Measurements from ENCODE around the gene ISLR. TPM values are rescaled to one million over a fixed set of nuclear protein-coding genes. Genes with fewer than 3 reads are reported as not detected.

The ISLR gene
- polyA plus RNA-seq, 1 donor = 24.8 TPM

DNA sequence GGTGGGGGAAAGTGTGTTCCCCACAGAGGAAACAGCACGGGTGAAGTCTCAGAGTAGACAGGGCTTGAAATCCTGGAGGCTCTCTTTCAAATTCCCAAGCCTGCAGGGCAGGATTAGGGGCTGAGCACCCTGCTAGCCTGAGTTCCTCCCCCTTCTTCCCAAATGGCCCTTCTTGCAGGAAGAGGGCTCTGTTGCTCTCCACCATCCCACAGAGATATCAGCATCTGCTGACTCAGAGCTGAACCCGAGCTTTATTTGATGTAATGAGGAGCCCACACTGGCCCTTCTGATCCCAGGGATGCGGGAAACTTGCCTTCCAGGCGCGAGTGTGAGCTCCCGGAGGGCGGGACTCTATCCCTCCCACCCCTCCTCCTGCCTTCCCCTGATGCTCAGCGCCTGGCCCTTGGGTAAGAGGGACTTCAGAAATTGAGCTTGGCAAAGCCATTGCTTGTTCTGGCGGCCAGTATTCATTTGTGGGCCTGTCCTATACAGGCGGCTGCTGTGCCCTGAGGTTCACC lies 30.5 kb downstream of the ISLR start:
- H3K4me1 ChIP-seq (ENCODE audit: control insufficient read depth, insufficient read depth, low read length) = peaks cover 54% of the 10 kb centered on the region
- no peaks in the 10 kb centered on the region for H3K27me3 ChIP-seq (ENCODE audit: control insufficient read depth, insufficient read depth, low read length)
- H3K36me3 ChIP-seq (ENCODE audit: control insufficient read depth, insufficient read depth, low read length) = no peaks in the 10 kb centered on the region
- H3K9me3 ChIP-seq (ENCODE audit: control insufficient read depth, low read depth, low read length) = no peaks in the 10 kb centered on the region
- H3K27ac ChIP-seq (ENCODE audit: low read length) = no peak overlapping the region
- peak in 1 of 2 donors; percentile 33 for DNase-seq
- no peak overlapping the region for H3K4me3 ChIP-seq (ENCODE audit: low read length)
- WGBS (ENCODE audit: insufficient coverage, low lambda C conversion rate) = no CpG with 5 or more reads among the region's 10 CpGs

DNA sequence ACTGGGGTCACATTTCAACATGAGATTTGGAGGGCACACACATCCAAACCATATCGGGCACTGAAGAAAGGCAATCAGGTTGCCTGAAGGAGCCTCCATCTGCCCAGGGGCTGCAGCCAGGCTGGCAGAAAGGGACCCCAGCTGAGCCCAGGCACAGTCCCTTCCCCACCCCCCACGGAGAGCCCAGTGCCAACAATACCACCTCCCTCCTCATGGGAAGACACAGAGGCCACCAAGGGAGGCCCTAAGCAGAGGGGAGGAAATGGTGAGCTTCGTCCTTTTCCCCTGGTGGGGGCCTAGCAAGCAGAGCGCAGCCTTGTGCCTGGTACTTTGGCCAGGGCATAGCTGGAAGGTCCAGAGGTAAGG lies 32.1 kb downstream of the ISLR start:
- Histone ChIP-seq H3K4me1 (ENCODE audit: control insufficient read depth, insufficient read depth, low read length) (peaks cover 54% of the 10 kb centered on the region), H3K27me3 (ENCODE audit: control insufficient read depth, insufficient read depth, low read length) (no peaks in the 10 kb centered on the region), H3K36me3 (ENCODE audit: control insufficient read depth, insufficient read depth, low read length) (no peaks in the 10 kb centered on the region), H3K9me3 (ENCODE audit: control insufficient read depth, low read depth, low read length) (no peaks in the 10 kb centered on the region), H3K4me3 (ENCODE audit: low read length) (no peak overlapping the region), H3K27ac (ENCODE audit: low read length) (no peak overlapping the region)
- no CpG with 5 or more reads among the region's 4 CpGs for WGBS (ENCODE audit: insufficient coverage, low lambda C conversion rate)
- no peak for DNase-seq

DNA sequence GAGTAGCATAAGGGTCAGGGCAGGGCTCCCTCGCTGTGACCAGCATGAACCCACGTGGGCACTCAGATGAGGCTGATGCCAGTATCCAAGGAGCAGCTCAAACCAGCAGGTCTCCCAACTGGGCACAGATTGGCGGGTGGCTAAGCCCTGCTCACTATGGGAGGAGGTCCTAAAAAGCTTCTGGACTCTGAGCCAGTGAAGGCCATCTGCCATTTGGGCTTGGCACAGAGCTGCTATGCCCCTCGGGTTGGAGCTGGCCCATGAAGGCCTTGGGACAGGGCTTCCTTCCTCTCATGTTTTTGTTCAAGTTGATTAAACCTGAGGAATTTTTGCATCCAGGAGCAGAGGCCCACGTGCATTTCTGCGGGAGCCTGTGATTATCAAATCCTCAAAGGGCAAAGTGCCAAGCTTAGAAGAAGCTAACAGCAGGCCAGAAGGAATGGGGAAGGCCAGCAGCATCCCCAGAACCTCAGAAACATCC lies 33.3 kb downstream of the ISLR start:
- no peak for DNase-seq
- Histone ChIP-seq H3K4me1 (ENCODE audit: control insufficient read depth, insufficient read depth, low read length) (peaks cover 41% of the 10 kb centered on the region), H3K27me3 (ENCODE audit: control insufficient read depth, insufficient read depth, low read length) (no peaks in the 10 kb centered on the region), H3K4me3 (ENCODE audit: low read length) (no peak overlapping the region), H3K27ac (ENCODE audit: low read length) (no peak overlapping the region), H3K36me3 (ENCODE audit: control insufficient read depth, insufficient read depth, low read length) (no peaks in the 10 kb centered on the region), H3K9me3 (ENCODE audit: control insufficient read depth, low read depth, low read length) (no peaks in the 10 kb centered on the region)
- WGBS (ENCODE audit: insufficient coverage, low lambda C conversion rate) = no CpG with 5 or more reads among the region's 6 CpGs

DNA sequence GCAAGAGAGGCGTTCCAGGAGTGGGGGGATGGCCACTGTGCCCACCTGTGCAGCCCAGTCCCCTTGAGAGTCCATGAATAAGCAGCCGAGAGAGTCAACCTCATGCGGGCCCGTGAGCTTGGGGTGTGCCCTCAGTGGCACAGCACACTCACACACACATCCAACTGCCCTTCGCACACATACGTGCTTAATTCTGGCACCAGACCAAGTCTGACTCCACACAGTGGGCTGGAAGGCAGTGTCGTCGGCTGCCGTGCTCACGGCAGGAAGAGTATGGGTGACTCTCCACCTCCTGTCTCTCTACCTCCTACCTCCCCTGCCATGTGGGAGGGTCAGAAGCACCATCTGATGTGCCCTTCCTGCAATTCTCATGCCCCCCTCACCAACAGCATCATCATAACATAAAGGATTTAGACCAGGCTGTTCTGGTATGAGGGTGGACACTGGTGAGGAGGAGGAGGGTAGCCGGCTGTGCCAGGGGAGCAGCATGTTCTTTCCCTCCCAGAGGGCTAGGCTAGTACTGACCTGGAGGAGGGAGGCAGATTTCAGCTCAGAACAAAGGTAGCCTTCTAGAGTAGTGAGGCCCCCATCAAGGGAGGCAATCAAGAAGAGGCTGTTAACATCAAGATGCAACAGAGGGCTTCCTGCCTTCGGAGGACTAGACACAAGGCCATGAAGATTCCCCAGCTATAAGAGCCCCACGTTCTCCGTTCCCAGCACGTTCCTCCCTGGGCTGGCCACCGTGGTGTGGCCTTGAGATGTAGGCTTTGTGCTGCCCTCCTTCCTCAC lies 34.3 kb downstream of the ISLR start:
- Histone ChIP-seq H3K27me3 (ENCODE audit: control insufficient read depth, insufficient read depth, low read length) (no peaks in the 10 kb centered on the region), H3K9me3 (ENCODE audit: control insufficient read depth, low read depth, low read length) (no peaks in the 10 kb centered on the region), H3K4me1 (ENCODE audit: control insufficient read depth, insufficient read depth, low read length) (peaks cover 31% of the 10 kb centered on the region), H3K4me3 (ENCODE audit: low read length) (no peak overlapping the region), H3K27ac (ENCODE audit: low read length) (no peak overlapping the region), H3K36me3 (ENCODE audit: control insufficient read depth, insufficient read depth, low read length) (no peaks in the 10 kb centered on the region)
- no peak for DNase-seq
- WGBS (ENCODE audit: insufficient coverage, low lambda C conversion rate) = no CpG with 5 or more reads among the region's 16 CpGs

GRCh38 chr15:74208496-74208895 lies 35.0 kb downstream of the ISLR start:
- DNase-seq = no peak
- no peak overlapping the region for H3K4me3 ChIP-seq (ENCODE audit: low read length)
- H3K27ac ChIP-seq (ENCODE audit: low read length) = no peak overlapping the region
- H3K9me3 ChIP-seq (ENCODE audit: control insufficient read depth, low read depth, low read length) = no peaks in the 10 kb centered on the region
- H3K4me1 ChIP-seq (ENCODE audit: control insufficient read depth, insufficient read depth, low read length) = peaks cover 25% of the 10 kb centered on the region
- no peaks in the 10 kb centered on the region for H3K36me3 ChIP-seq (ENCODE audit: control insufficient read depth, insufficient read depth, low read length)
- no peaks in the 10 kb centered on the region for H3K27me3 ChIP-seq (ENCODE audit: control insufficient read depth, insufficient read depth, low read length)
- WGBS (ENCODE audit: insufficient coverage, low lambda C conversion rate) = 20% methylated on average over 2 of the region's 6 CpGs

GRCh38 chr15:74208901-74209559 lies 35.5 kb downstream of the ISLR start:
- no peak overlapping the region for H3K27ac ChIP-seq (ENCODE audit: low read length)
- H3K4me1 ChIP-seq (ENCODE audit: control insufficient read depth, insufficient read depth, low read length) = peaks cover 24% of the 10 kb centered on the region
- H3K4me3 ChIP-seq (ENCODE audit: low read length) = no peak overlapping the region
- no peaks in the 10 kb centered on the region for H3K9me3 ChIP-seq (ENCODE audit: control insufficient read depth, low read depth, low read length)
- WGBS (ENCODE audit: insufficient coverage, low lambda C conversion rate) = no CpG with 5 or more reads among the region's 11 CpGs
- peak in 1 of 2 donors; percentile 70 for DNase-seq
- no peaks in the 10 kb centered on the region for H3K27me3 ChIP-seq (ENCODE audit: control insufficient read depth, insufficient read depth, low read length)
- no peaks in the 10 kb centered on the region for H3K36me3 ChIP-seq (ENCODE audit: control insufficient read depth, insufficient read depth, low read length)

- Histone ChIP-seq H3K36me3 (ENCODE audit: control insufficient read depth, insufficient read depth, low read length) (no peaks in the 10 kb centered on the region), H3K27ac (ENCODE audit: low read length) (no peak overlapping the region), H3K4me3 (ENCODE audit: low read length) (no peak overlapping the region), H3K4me1 (ENCODE audit: control insufficient read depth, insufficient read depth, low read length) (peaks cover 24% of the 10 kb centered on the region), H3K9me3 (ENCODE audit: control insufficient read depth, low read depth, low read length) (no peaks in the 10 kb centered on the region), H3K27me3 (ENCODE audit: control insufficient read depth, insufficient read depth, low read length) (no peaks in the 10 kb centered on the region)
- WGBS (ENCODE audit: insufficient coverage, low lambda C conversion rate) = no CpG with 5 or more reads among the region's 5 CpGs
- DNase-seq = no peak
Observed at GRCh38 chr15:74209560-74209958, 36.0 kb downstream of the ISLR start.

GRCh38 chr15:74209997-74210671 lies 36.6 kb downstream of the ISLR start:
- Histone ChIP-seq H3K4me3 (ENCODE audit: low read length) (no peak overlapping the region), H3K27ac (ENCODE audit: low read length) (no peak overlapping the region), H3K36me3 (ENCODE audit: control insufficient read depth, insufficient read depth, low read length) (no peaks in the 10 kb centered on the region), H3K27me3 (ENCODE audit: control insufficient read depth, insufficient read depth, low read length) (no peaks in the 10 kb centered on the region), H3K4me1 (ENCODE audit: control insufficient read depth, insufficient read depth, low read length) (peaks cover 24% of the 10 kb centered on the region), H3K9me3 (ENCODE audit: control insufficient read depth, low read depth, low read length) (no peaks in the 10 kb centered on the region)
- peak in 1 of 2 donors; percentile 48 for DNase-seq
- WGBS (ENCODE audit: insufficient coverage, low lambda C conversion rate) = 83% methylated on average over 1 of the region's 4 CpGs

DNA sequence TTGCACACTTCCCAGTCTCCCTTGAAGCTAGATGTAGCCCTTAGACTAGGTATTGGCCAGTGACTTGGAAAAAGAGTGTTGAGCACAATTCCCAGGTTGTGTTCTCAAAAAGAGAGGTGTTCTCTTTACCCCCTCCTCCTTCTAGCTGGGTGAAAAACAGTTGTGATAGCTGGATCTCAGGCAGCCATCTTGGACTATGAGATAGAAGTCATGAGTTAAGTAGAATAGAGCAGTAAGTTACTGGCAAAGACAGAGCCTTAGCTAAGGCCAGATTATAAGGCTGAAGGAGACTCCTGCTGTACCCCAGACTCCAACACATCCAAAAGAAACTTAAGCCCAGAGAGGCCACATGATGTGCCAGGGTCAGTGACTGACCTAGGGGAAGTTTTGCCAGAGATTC lies 37.2 kb downstream of the ISLR start:
- H3K4me3 ChIP-seq (ENCODE audit: low read length) = no peak overlapping the region
- no peaks in the 10 kb centered on the region for H3K36me3 ChIP-seq (ENCODE audit: control insufficient read depth, insufficient read depth, low read length)
- H3K9me3 ChIP-seq (ENCODE audit: control insufficient read depth, low read depth, low read length) = no peaks in the 10 kb centered on the region
- peaks cover 24% of the 10 kb centered on the region for H3K4me1 ChIP-seq (ENCODE audit: control insufficient read depth, insufficient read depth, low read length)
- H3K27me3 ChIP-seq (ENCODE audit: control insufficient read depth, insufficient read depth, low read length) = no peaks in the 10 kb centered on the region
- no peak for DNase-seq
- no peak overlapping the region for H3K27ac ChIP-seq (ENCODE audit: low read length)

DNA sequence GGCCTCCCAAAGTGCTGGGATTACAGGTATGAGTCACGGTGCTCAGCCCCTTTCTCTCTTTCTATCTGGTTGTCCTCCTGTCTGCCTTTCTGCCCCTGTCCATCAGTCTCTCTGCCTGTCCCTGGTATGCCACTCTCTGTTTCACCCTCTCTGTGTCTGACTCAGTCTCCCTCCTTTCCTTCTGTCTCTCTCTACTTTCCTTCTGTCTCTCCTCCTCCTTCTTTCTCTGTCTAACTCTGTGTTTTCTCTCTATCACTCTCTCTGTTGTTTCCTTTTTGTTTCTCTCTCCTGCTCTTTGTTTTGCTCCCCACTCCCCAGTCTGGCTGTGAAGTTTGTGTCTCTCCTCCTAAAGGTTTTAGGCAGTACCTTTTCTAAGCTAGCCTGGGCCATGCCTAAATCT lies 38.1 kb downstream of the ISLR start:
- no peaks in the 10 kb centered on the region for H3K9me3 ChIP-seq (ENCODE audit: control insufficient read depth, low read depth, low read length)
- no peak for DNase-seq
- H3K4me3 ChIP-seq (ENCODE audit: low read length) = no peak overlapping the region
- H3K27me3 ChIP-seq (ENCODE audit: control insufficient read depth, insufficient read depth, low read length) = no peaks in the 10 kb centered on the region
- 88% methylated on average over 1 of the region's 1 CpG for WGBS (ENCODE audit: insufficient coverage, low lambda C conversion rate)
- H3K27ac ChIP-seq (ENCODE audit: low read length) = no peak overlapping the region
- H3K36me3 ChIP-seq (ENCODE audit: control insufficient read depth, insufficient read depth, low read length) = no peaks in the 10 kb centered on the region
- H3K4me1 ChIP-seq (ENCODE audit: control insufficient read depth, insufficient read depth, low read length) = peaks cover 21% of the 10 kb centered on the region

Measured in large intestine (tissue), 3 donors.